ENCODE measurements around the gene PPP2R3A. TPM values are rescaled to one million over a fixed set of nuclear protein-coding genes. Genes with fewer than 3 reads are reported as not detected.

The PPP2R3A gene
- total RNA-seq, 2 donors from 2014 or later: 11.2 to 22.4 TPM

DNA sequence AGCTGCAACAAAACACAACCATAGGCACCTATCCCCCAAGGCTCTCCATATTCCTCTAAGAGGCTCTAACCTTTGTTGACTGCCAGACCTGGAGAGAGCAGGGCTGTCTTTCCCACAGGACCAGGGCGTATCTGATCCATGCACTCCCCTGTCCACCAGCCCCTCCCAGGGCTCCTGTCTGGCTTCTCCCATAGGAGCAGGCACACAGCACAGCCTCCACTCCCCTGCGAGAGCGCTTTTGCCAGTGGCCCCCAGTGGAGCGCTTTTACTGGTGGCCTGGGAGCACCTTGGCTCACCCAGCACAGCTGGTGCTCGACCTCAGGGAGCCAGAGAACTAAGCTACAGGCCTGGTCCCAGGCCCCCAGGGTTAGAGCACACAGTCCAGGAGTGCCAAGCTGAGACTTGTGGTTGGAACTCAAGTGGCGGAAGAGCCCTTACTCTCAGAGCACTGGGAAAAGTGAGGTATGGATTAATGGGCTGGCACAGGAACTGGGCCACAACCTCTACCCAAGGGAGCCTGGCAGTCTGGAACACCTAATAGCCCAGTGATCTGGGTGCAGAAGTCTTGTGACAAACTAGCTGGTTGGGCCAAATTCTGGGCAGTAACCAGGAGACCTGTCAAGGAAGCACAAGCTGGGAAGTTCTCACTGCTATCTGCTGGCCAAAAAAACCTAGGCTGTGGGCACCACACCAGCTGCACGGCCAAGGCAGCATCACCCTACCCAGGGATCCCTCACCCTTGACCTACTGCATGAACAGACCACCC, 79.6 kb downstream of the PPP2R3A start:
- H3K27me3 ChIP-seq: no peaks in the 10 kb centered on the region
- 91 to 100% methylated on average over 2 to 7 of the region's 7 CpGs for WGBS, 2 donors
- no peak overlapping the region for H3K4me3 ChIP-seq
- TF ChIP-seq CTCF (IDR thresholded peaks at IDR 0.05): no peak
- TF ChIP-seq POLR2A (IDR thresholded peaks at IDR 0.05): no peak
- H3K9me3 ChIP-seq: no peaks in the 10 kb centered on the region
- H3K36me3 ChIP-seq (replicated peaks in 1 of 2; ENCODE audit: insufficient read depth in 1 of 2, low read depth in 2 of 2): no peaks in the 10 kb centered on the region
- intact Hi-C loops (cut with DNase I): loop anchor here (5.0 kb wide), 1 partner anchor 123 kb away; no protein-coding TSS in a partner anchor
- DNase-seq (no peak), ATAC-seq (no peak)
- H3K4me1 ChIP-seq: no peaks in the 10 kb centered on the region
- H3K27ac ChIP-seq: no peak overlapping the region

DNA sequence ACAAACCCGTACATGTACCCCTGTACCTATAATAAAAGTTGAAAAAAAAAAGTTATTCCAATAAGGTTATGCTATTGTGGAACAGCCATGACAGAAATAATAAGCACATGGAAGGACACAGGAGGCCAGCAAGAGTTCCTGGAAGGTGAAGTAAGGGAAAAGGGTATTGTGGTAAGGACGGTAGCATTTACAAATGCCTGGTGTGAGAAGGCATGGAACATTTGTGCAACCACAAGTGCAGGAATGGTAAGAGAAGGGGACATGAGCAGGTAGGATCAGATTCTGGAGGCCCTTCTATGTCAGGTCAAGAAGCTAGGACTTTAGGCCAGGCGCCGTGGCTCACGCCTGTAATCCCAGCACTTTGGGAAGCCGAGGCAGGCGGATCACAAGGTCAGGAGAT, 82.5 kb downstream of the PPP2R3A start:
- no peaks in the 10 kb centered on the region for H3K36me3 ChIP-seq (replicated peaks in 1 of 2; ENCODE audit: insufficient read depth in 1 of 2, low read depth in 2 of 2)
- 96 to 97% methylated on average over 7 of the region's 7 CpGs for WGBS, 2 donors
- H3K4me3 ChIP-seq: no peak overlapping the region
- H3K4me1 ChIP-seq: no peaks in the 10 kb centered on the region
- ATAC-seq (no peak), DNase-seq (no peak)
- H3K27me3 ChIP-seq: no peaks in the 10 kb centered on the region
- no peak for TF ChIP-seq POLR2A (IDR thresholded peaks at IDR 0.05)
- TF ChIP-seq CTCF (IDR thresholded peaks at IDR 0.05): no peak
- H3K27ac ChIP-seq: no peak overlapping the region
- intact Hi-C loops (cut with DNase I): no loop called here
- no peaks in the 10 kb centered on the region for H3K9me3 ChIP-seq

DNA sequence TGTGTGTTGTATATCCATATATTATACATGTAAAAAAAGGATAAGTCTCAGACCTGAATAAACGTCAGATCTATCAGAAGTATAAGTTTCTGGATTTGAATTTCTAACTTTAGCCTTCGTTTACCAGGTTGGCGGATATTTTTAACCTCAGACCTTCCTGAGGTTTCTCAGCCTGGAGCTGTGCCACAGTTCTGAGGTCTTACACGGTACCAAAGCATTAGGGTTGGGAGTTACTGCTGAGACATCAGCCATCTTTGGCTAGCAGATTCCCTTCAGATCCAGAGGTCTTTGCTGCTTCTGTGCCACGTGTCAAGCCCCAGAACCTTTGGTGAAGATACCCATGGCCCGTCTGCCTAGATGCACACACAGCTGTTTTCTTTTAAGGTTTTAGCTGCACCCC, 84.7 kb downstream of the PPP2R3A start:
- Histone ChIP-seq H3K27ac (no peak overlapping the region), H3K4me3 (no peak overlapping the region), H3K27me3 (no peaks in the 10 kb centered on the region), H3K36me3 (replicated peaks in 1 of 2; ENCODE audit: insufficient read depth in 1 of 2, low read depth in 2 of 2) (peaks cover 0 to 5% of the 10 kb centered on the region in 2 donors), H3K9me3 (no peaks in the 10 kb centered on the region), H3K4me1 (no peaks in the 10 kb centered on the region)
- intact Hi-C loops (cut with DNase I): no loop called here
- WGBS, 2 donors: 69 to 91% methylated on average over 6 of the region's 6 CpGs
- ATAC-seq (no peak), DNase-seq (no peak)
- TF ChIP-seq CTCF (IDR thresholded peaks at IDR 0.05): no peak
- TF ChIP-seq POLR2A (IDR thresholded peaks at IDR 0.05): no peak

DNA sequence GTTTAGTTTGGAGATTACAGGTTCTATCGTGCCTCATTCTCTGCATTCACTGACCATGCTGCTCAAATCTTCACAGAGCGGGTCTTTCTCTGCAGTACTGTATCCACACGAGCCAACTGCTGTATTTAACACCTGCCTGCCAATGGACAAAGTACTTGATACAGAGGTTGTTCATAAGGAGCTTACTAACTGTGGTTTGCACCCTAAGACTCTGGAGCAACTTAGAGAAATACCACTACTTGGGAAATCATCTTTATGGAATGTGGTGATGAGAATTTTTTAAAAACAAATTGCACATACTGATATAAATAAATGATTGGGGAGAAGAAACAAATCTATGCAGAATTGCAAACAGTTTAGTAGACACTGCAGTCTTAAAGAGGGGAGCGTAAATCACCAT, 90.0 kb downstream of the PPP2R3A start:
- TF ChIP-seq CTCF (IDR thresholded peaks at IDR 0.05) (no peak), POLR2A (IDR thresholded peaks at IDR 0.05) (no peak)
- peaks cover 0 to 5% of the 10 kb centered on the region in 2 donors for H3K36me3 ChIP-seq (replicated peaks in 1 of 2; ENCODE audit: insufficient read depth in 1 of 2, low read depth in 2 of 2)
- ATAC-seq: no peak
- H3K9me3 ChIP-seq: no peaks in the 10 kb centered on the region
- no peak for DNase-seq
- H3K4me1 ChIP-seq: no peaks in the 10 kb centered on the region
- no peak overlapping the region for H3K27ac ChIP-seq
- H3K27me3 ChIP-seq: no peaks in the 10 kb centered on the region
- no peak overlapping the region for H3K4me3 ChIP-seq
- intact Hi-C loops (cut with DNase I): no loop called here
- 91 to 94% methylated on average over 4 of the region's 4 CpGs for WGBS, 2 donors

GRCh38 chr3:136067211-136067610, 101.7 kb downstream of the PPP2R3A start:
- ATAC-seq: no peak
- Histone ChIP-seq H3K36me3 (replicated peaks in 1 of 2; ENCODE audit: insufficient read depth in 1 of 2, low read depth in 2 of 2) (no peaks in the 10 kb centered on the region), H3K27ac (no peak overlapping the region), H3K4me3 (no peak overlapping the region), H3K4me1 (no peaks in the 10 kb centered on the region), H3K9me3 (no peaks in the 10 kb centered on the region), H3K27me3 (no peaks in the 10 kb centered on the region)
- DNase-seq: no peak
- TF ChIP-seq POLR2A (IDR thresholded peaks at IDR 0.05): no peak
- TF ChIP-seq CTCF (IDR thresholded peaks at IDR 0.05): no peak
- 79 to 85% methylated on average over 2 of the region's 2 CpGs for WGBS, 2 donors
- intact Hi-C loops (cut with DNase I): no loop called here

Data from body of pancreas (tissue), 4 donors.